ENCODE data around the gene GNAZ.

- no peak for TF ChIP-seq CTCF (IDR thresholded peaks at IDR 0.05)
- TF ChIP-seq POLR2A (IDR thresholded peaks at IDR 0.05), result no peak
Measured at GRCh38 chr22:23121424-23121823, 51.1 kb downstream of the GNAZ start.

Measured in esophagus squamous epithelium (tissue), 4 donors.